Uterus (tissue), 4 donors: Measurements from ENCODE around the gene FBXO9. TPM values are rescaled to one million over a fixed set of nuclear protein-coding genes. Genes with fewer than 3 reads are reported as not detected.

Source experiments
- DNase-seq, 2 donors: peaks; one replicate each; pipeline ENCODE4 v3.0.0-alpha.2; 2019 to 2020
- H3K27ac ChIP-seq, 2 donors: fragments of 200-600 bp; sonication (generic); 1 replicate in 1 of 2; 2 replicates in 1 of 2; pipeline ENCODE4 v1.5.1; 2016 to 2018
- H3K27me3 ChIP-seq, 2 donors: fragments of 200-600 bp; sonication (generic); one replicate each; pipeline ENCODE4 v1.5.1; 2018 to 2019; ENCODE audit warnings: control low read depth in 1 of 2
- H3K36me3 ChIP-seq, 2 donors: fragments of 200-600 bp; sonication (generic); one replicate each; pipeline ENCODE4 v1.5.1; 2019; ENCODE audit warnings: control low read depth in 1 of 2
- H3K4me1 ChIP-seq, 2 donors: fragments of 200-600 bp; sonication (generic); one replicate each; pipeline ENCODE4 v1.5.1; 2018 to 2019; ENCODE audit warnings: control low read depth in 1 of 2
- H3K4me3 ChIP-seq, 2 donors: fragments of 200-600 bp; sonication (generic); 1 replicate in 1 of 2; 2 replicates in 1 of 2; pipeline ENCODE4 v1.5.1; 2018 to 2019; ENCODE audit warnings: mild to moderate bottlenecking in 1 of 2
- H3K9me3 ChIP-seq, 2 donors: fragments of 200-600 bp; sonication (generic); one replicate each; pipeline ENCODE4 v1.5.1; 2019; ENCODE audit warnings: control low read depth in 1 of 2
- CTCF ChIP-seq, 4 experiments: fragments of 200-600 bp in 2 of 4; fragments of 450-650 bp in 2 of 4; sonication (generic) in 2 of 4; IDR thresholded peaks; one replicate each; pipeline ENCODE4 v1.5.1; 2016 to 2019; ENCODE audit warnings: antibody characterized with exemption in 4 of 4, mild to moderate bottlenecking in 2 of 4, moderate library complexity in 1 of 4
- POLR2A ChIP-seq, 2 donors: fragments of 450-650 bp; IDR thresholded peaks; one replicate each; pipeline ENCODE4 v1.6.1; 2016; ENCODE audit warnings: antibody characterized with exemption in 2 of 2, mild to moderate bottlenecking in 1 of 2, moderate library complexity in 1 of 2
- intact Hi-C: fragments of 100-400 bp; cut with DNase I; formaldehyde crosslinking; loops from one replicate; pipeline ENCODE4 v1.15.1; 2023; ENCODE audit warnings: low total_unique reads
- total RNA-seq, 4 donors: library from RNA; depleted of rRNA in 3 of 4; stranded (reverse); fragments of >200 nt in 3 of 4; gene quantifications; one replicate each; pipeline versions ENCODE4 v1.1.0 to v1.2.4, GENCODE V29; 2014 to 2023
- donor health status: DM: yes; HTN: yes; CAD: no.

Gene FBXO9
- total RNA-seq, 4 donors from 2014 or later: 13.8 to 138 (median 34.4) TPM

GRCh38 chr6:53038596-53038995 is 26.6 kb upstream of the FBXO9 start:
- DNase-seq: no peak
- H3K27me3 ChIP-seq: no peaks in the 10 kb centered on the region
- no peak for TF ChIP-seq CTCF (IDR thresholded peaks at IDR 0.05)
- no peak for TF ChIP-seq POLR2A (IDR thresholded peaks at IDR 0.05)
- intact Hi-C loops: no loop called here
- H3K36me3 ChIP-seq: no peaks in the 10 kb centered on the region
- no peaks in the 10 kb centered on the region for H3K9me3 ChIP-seq
- no peak overlapping the region for H3K27ac ChIP-seq
- H3K4me3 ChIP-seq: no peak overlapping the region
- no peaks in the 10 kb centered on the region for H3K4me1 ChIP-seq

GRCh38 chr6:53041356-53041755 is 23.8 kb upstream of the FBXO9 start:
- Histone ChIP-seq H3K9me3 (no peaks in the 10 kb centered on the region), H3K36me3 (no peaks in the 10 kb centered on the region), H3K4me3 (no peak overlapping the region), H3K27ac (no peak overlapping the region), H3K4me1 (no peaks in the 10 kb centered on the region), H3K27me3 (no peaks in the 10 kb centered on the region)
- intact Hi-C loops: no loop called here
- DNase-seq: no peak
- no peak for TF ChIP-seq POLR2A (IDR thresholded peaks at IDR 0.05)
- TF ChIP-seq CTCF (IDR thresholded peaks at IDR 0.05): no peak

- Histone ChIP-seq H3K4me3 (no peak overlapping the region), H3K4me1 (no peaks in the 10 kb centered on the region), H3K27me3 (no peaks in the 10 kb centered on the region), H3K36me3 (no peaks in the 10 kb centered on the region), H3K9me3 (no peaks in the 10 kb centered on the region), H3K27ac (no peak overlapping the region)
- intact Hi-C loops: no loop called here
- DNase-seq: no peak
- no peak for TF ChIP-seq POLR2A (IDR thresholded peaks at IDR 0.05)
Measured at GRCh38 chr6:53042112-53042511, 23.1 kb upstream of the FBXO9 start.

- no peaks in the 10 kb centered on the region for H3K27me3 ChIP-seq
- DNase-seq: no peak
- H3K4me1 ChIP-seq: no peaks in the 10 kb centered on the region
- no peak for TF ChIP-seq CTCF (IDR thresholded peaks at IDR 0.05)
- TF ChIP-seq POLR2A (IDR thresholded peaks at IDR 0.05): no peak
- H3K36me3 ChIP-seq: no peaks in the 10 kb centered on the region
- intact Hi-C loops: no loop called here
- H3K9me3 ChIP-seq: no peaks in the 10 kb centered on the region
- H3K27ac ChIP-seq: no peak overlapping the region
- no peak overlapping the region for H3K4me3 ChIP-seq
Measured at GRCh38 chr6:53043581-53043980, 21.6 kb upstream of the FBXO9 start.

GRCh38 chr6:53044071-53044470 is 21.1 kb upstream of the FBXO9 start:
- no peaks in the 10 kb centered on the region for H3K27me3 ChIP-seq
- H3K36me3 ChIP-seq: no peaks in the 10 kb centered on the region
- no peak for DNase-seq
- intact Hi-C loops: no loop called here
- no peaks in the 10 kb centered on the region for H3K9me3 ChIP-seq
- H3K4me1 ChIP-seq: no peaks in the 10 kb centered on the region
- TF ChIP-seq POLR2A (IDR thresholded peaks at IDR 0.05): no peak
- TF ChIP-seq CTCF (IDR thresholded peaks at IDR 0.05): no peak
- H3K4me3 ChIP-seq: no peak overlapping the region
- H3K27ac ChIP-seq: no peak overlapping the region

GRCh38 chr6:53044572-53044971 is 20.6 kb upstream of the FBXO9 start:
- Histone ChIP-seq H3K27me3 (no peaks in the 10 kb centered on the region), H3K36me3 (no peaks in the 10 kb centered on the region), H3K4me1 (no peaks in the 10 kb centered on the region), H3K27ac (no peak overlapping the region), H3K4me3 (no peak overlapping the region), H3K9me3 (no peaks in the 10 kb centered on the region)
- intact Hi-C loops: no loop called here
- DNase-seq: no peak
- TF ChIP-seq CTCF (IDR thresholded peaks at IDR 0.05) (no peak), POLR2A (IDR thresholded peaks at IDR 0.05) (no peak)
